ENCODE results near the gene IFT172. TPM values are rescaled to one million over a fixed set of nuclear protein-coding genes. Genes with fewer than 3 reads are reported as not detected.

The IFT172 gene
- total and polyA plus RNA-seq, 2 of the 4 experiments (the other 2 are of a cell fraction) = 18.8 to 25.5 TPM

- no peak for TF ChIP-seq RCOR1 (IDR thresholded peaks at IDR 0.05; ENCODE audit: insufficient replicate concordance, low read length)
- no peak for TF ChIP-seq CEBPB (IDR thresholded peaks at IDR 0.05; ENCODE audit: low read depth, low read length)
- TF ChIP-seq SMC3 (IDR thresholded peaks at IDR 0.05; ENCODE audit: low read depth, low read length) = no peak
- TF ChIP-seq CHD1 (IDR thresholded peaks at IDR 0.05; ENCODE audit: low read depth, low read length) = no peak
- TF ChIP-seq MAZ (IDR thresholded peaks at IDR 0.05; ENCODE audit: borderline replicate concordance, low read depth, low read length) = no peak
- no peak for TF ChIP-seq MXI1 (IDR thresholded peaks at IDR 0.05; ENCODE audit: borderline replicate concordance, low read depth, low read length)
- no peak for TF ChIP-seq BHLHE40 (IDR thresholded peaks at IDR 0.05; ENCODE audit: low read depth, low read length)
- no peak for TF ChIP-seq FOS (IDR thresholded peaks at IDR 0.05; ENCODE audit: low read depth, low read length)
- TF ChIP-seq NFE2L2 (IDR thresholded peaks at IDR 0.05; ENCODE audit: low read depth, low read length) = no peak
- TF ChIP-seq RFX5 (IDR thresholded peaks at IDR 0.05; ENCODE audit: low read depth, low read length) = no peak
- TF ChIP-seq CTCF (conservative IDR thresholded peaks at IDR 0.05; ENCODE audit: low read depth, low read length) = no peak
- TF ChIP-seq ELK1 (IDR thresholded peaks at IDR 0.05; ENCODE audit: borderline replicate concordance, low read depth, low read length) = no peak
- no peak for TF ChIP-seq POLR2A (IDR thresholded peaks at IDR 0.05; ENCODE audit: low read depth, low read length)
- no peak for TF ChIP-seq MAFK (IDR thresholded peaks at IDR 0.05; ENCODE audit: low read depth, low read length)
- TF ChIP-seq RAD21 (IDR thresholded peaks at IDR 0.05; ENCODE audit: low read length) = no peak
- no peak for TF ChIP-seq USF2 (IDR thresholded peaks at IDR 0.05; ENCODE audit: low read depth, low read length)
- WGBS, 2 experiments (ENCODE audit: extremely low coverage in 2 of 2, insufficient read length in 1 of 2) = 60% methylated on average over 1 of the region's 4 CpGs; no CpG with 5 or more reads in 1 of the 2 experiments
- BruUV-seq (replicated peaks) = no TSS peak
- Histone ChIP-seq H3K14ac (replicated peaks; ENCODE audit: low read depth, low read length) (no peak overlapping the region), H3K4me2 (ENCODE audit: low read depth, low read length) (no peak overlapping the region), H2BK20ac (ENCODE audit: low read depth, low read length) (no peak overlapping the region), H2AK9ac (replicated peaks; ENCODE audit: low read depth, low read length, poor library complexity) (no peak overlapping the region), H3K18ac (ENCODE audit: low read depth, low read length) (no peak overlapping the region), H3K4me1 (ENCODE audit: control insufficient read depth, insufficient read depth, low read length) (no peaks in the 10 kb centered on the region), H4K5ac (ENCODE audit: low read depth, low read length) (no peak overlapping the region), H3K79me1 (ENCODE audit: low read depth in 1 of 2, low read length in 2 of 2) (no peaks in the 10 kb centered on the region), H3K9me1 (ENCODE audit: insufficient read depth, low read length) (no peaks in the 10 kb centered on the region), H3K4me3 (ENCODE audit: insufficient read depth, low read depth, low read length) (no peak overlapping the region), H4K8ac (ENCODE audit: low read depth in 2 of 2, low read length in 2 of 2) (no peak overlapping the region), H2BK15ac (ENCODE audit: low read depth, low read length) (no peak overlapping the region), H3K4ac (ENCODE audit: low read depth, low read length) (no peak overlapping the region), H3K9ac (ENCODE audit: low read depth, low read length) (no peak overlapping the region), H4K20me1 (ENCODE audit: insufficient read depth, low read length) (no peaks in the 10 kb centered on the region), H4K91ac (ENCODE audit: insufficient read depth, low read depth, low read length) (no peak overlapping the region), H2BK120ac (ENCODE audit: low read depth, low read length) (no peak overlapping the region), H3K27ac (ENCODE audit: insufficient read depth, low read length) (no peak overlapping the region), H3K23ac (ENCODE audit: low read depth, low read length) (no peak overlapping the region), H3K9me3 (ENCODE audit: control insufficient read depth, insufficient read depth, low read length) (no peaks in the 10 kb centered on the region), H2BK5ac (ENCODE audit: low read depth, low read length, poor library complexity, severe bottlenecking) (no peak overlapping the region), H3K36me3 (ENCODE audit: control insufficient read depth, insufficient read depth, low read length) (no peaks in the 10 kb centered on the region), H2AFZ (replicated peaks; ENCODE audit: low read length, poor library complexity) (no peak overlapping the region), H3K56ac (ENCODE audit: extremely low read depth, insufficient read depth, low read length) (no peak overlapping the region), H2AK5ac (ENCODE audit: low read depth, low read length) (no peak overlapping the region), H3K27me3 (ENCODE audit: control insufficient read depth, insufficient read depth, low read length) (peaks cover 15% of the 10 kb centered on the region)
- in situ Hi-C loops (cut with MboI; ENCODE audit: low sequenced_read_pairs) = no loop called here
- intact Hi-C loops (cut with micrococcal nuclease) = no loop called here
- dilution Hi-C loops (cut with HindIII; ENCODE audit: low sequenced_read_pairs, unreplicated experiment) = no loop called here
- POLR2A ChIA-PET (ENCODE audit: unreplicated experiment) = no interaction called here
- DNase-seq (no peak), ATAC-seq (ENCODE audit: low read depth) (no peak)
- CTCF ChIA-PET = no interaction called here
Measured at GRCh38 chr2:27537287-27537686, 47.7 kb upstream of the IFT172 start.
